DMS114 treated with DMSO at 0.1 percent for 48 hours (cell line): ENCODE measurements around the gene BICDL2.

Experiments
- DNase-seq: peaks from one replicate; lab custom pipeline; 2025; ENCODE audit not compliant: unreplicated experiment; lab: John Stamatoyannopoulos, UW

BICDL2 gene

DNA sequence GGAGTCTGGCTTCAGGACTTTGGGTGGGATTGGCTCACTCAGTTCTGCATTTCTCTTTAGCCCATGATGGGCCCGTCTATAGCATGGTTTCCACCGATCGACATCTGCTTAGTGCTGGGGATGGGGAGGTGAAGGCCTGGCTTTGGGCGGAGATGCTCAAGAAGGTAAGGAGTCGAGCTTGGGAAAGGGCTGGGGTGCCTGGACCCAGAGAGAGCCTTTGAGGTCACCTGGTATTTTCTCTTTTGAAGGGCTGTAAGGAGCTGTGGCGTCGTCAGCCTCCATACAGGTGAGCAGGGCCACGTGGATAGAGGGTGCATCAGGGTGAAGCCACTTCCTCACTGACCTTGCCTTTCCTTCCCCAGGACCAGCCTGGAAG is 10.8 kb downstream of the BICDL2 start:
- no peak for DNase-seq

DNA sequence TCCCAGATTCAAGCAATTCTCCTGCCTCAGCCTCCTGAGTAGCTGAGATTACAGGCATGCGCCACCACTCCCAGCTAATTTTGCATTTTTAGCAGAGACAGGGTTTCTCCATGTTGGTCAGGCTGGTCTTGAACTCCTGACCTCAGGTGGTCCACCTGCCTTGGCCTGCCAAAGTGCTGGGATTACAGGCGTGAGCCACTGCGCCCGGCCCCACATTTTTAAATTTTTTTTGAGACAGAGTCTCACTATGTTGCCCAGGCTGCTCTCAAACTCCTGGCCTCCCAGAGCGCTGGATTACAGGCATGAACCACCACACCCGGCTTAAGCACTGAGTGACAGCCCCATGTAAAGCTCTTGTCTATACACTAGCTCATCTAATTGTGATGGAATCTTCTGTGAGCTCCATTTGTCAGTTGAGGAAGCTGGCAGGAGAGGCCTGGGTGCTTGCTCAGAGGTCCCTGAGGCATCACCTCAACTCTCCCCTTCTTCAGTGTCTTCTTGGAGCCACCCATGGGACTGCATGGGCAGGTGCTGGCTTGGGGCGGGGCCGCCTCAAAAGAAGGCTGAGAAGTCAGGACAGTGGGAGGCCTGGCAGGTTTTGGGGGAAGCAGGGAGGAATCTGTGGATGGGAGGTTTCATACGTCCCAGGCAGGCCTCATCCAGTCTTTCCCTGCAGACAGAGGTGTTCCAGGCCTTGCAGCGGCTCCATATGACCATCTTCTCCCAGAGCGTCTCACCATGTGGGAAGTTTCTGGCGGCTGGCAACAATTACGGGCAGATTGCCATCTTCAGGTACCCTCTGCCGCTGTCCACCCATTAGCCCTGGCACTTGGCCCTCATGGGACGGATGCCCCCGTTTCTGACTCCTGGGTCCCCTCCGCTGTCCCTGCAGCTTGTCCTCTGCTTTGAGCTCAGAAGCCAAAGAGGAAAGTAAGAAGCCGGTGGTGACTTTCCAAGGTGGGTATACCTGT is 11.4 kb downstream of the BICDL2 start:
- DNase-seq, result no peak

DNA sequence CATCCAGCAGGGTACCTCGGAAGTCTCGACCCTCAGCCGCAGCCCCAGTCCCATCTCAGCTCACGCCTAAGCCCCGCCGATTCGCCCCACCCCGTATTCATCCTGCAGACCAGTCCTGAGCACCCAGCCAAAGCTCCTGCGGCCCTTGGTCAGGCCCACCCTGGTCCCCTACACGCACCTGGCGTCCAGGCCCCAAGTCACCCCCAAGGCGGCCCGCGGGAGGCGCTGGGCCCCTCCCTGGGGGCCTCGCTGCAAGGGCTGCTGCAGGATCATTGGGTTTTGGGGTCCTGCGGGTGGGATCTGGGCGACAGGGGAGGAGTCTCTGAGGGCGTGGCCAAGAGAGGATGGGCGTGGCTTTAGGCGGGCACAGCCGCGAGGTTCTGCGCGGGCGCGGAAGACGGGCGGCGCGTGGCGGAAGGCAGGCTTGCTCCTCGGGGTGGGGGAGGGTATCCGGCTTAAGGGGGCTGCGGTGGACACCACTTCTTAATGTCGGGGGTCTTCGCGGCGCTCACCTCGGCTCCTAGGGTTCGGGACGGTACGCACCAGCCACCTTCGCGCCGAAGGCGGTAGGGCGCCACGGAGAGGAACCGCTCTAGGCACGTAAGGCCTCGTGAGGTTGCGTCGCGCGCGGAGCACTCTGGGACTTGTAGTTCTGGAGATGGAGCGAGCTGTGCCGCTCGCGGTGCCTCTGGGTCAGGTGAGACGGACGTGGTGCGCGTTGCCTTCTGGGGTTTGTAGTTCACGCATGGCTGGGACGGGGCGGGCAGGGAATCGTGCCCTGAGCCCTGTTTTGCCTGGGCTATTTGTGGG is 12.9 kb downstream of the BICDL2 start, which contains the start of the genes HCFC1R1 and THOC6:
Gene HCFC1R1 (minus strand): TSS at position 274 of the 810 bp plus-strand sequence. CDS start 1 bp downstream, at position 273.
Gene THOC6 (plus strand): TSS at position 367 of the 810 bp plus-strand sequence. CDS start 292 bp downstream, at position 659.
- peak; percentile 92 for DNase-seq

DNA sequence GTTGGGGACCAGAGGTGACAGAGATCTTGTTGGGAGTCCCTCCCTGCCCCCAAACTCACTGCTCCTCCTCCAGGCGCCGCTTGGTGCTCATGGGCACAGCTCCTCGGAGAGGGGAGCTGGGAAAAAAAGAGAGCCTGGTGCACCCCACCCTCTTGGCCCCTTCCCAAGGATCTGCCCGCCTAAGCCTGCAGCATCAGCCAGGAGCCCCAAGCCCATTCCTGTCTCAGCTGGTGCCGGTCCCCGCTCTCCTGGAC is 13.4 kb downstream of the BICDL2 start:
- DNase-seq, result peak; percentile 40

DNA sequence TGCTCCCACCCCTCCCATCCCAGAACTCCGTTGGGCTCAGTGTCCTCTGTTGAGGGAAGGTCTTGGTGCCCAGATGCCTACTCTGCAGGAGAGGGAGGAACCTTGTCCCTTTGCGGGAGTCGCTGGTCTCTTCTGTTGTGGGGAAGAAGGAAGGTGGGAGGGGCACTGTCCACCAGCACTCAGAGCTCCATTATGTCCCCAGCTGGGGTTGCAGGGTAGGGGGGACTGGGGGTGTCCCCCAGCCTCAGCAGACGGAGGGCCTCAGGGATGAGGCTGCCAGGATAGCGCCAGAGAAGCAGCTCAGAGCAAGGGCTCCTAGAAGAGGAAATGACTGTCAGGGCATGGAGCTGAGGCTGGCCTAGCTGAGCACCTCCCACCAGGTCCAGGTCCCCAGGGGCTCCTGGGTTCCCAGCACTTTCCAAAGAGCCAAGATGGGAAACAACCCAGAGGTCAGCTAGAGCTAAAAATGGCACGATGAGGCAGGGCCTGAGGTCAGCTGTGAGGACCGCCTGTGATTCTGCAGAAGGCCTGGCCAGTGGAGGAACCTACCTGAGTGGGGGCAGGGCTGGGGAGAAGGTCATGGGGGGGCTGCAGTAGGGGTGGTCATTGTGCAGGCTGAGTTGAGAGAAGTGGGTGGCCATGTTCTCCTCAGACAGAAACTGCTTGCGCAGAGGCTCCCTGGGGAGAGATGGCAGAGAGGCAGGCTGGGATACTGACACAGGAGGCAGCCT is 13.9 kb downstream of the BICDL2 start:
- DNase-seq, result no peak

DNA sequence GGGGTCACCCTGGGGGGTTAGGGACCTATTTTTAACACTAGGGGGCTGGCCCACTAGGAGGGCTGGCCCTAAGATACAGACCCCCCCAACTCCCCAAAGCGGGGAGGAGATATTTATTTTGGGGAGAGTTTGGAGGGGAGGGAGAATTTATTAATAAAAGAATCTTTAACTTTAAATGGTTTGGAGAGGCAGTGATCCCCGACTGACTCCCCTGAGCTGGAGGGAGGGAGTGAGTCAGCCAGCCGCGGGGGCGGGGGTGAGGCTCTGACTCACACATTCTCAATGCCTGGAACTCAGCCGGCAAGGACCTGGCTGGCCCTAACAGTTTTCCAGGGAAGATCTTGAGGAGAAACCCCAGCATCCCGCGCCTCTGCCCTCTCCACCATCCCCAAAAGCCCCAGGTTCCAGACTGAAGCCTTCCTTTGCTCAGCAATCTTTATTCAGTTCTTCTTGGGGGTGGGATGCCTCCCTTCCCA is 14.5 kb downstream of the BICDL2 start:
- DNase-seq, result peak; percentile 13

DNA sequence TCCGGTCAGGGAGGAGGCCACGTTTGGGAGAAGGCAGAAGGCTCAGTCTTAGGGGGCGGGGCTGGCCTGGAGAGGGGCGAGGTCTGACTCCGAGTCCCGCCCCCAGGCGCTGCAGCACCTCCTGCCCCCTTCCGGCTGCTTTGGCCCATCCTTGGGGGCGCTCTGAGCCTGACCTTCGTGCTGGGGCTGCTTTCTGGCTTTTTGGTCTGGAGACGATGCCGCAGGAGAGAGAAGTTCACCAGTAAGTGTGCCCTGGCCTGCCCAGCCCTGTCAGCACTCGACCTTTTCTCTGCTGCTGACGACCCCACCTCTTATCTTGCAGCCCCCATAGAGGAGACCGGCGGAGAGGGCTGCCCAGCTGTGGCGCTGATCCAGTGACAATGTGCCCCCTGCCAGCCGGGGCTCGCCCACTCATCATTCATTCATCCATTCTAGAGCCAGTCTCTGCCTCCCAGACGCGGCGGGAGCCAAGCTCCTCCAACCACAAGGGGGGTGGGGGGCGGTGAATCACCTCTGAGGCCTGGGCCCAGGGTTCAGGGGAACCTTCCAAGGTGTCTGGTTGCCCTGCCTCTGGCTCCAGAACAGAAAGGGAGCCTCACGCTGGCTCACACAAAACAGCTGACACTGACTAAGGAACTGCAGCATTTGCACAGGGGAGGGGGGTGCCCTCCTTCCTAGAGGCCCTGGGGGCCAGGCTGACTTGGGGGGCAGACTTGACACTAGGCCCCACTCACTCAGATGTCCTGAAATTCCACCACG is 15.1 kb downstream of the BICDL2 start:
- peak; percentile 68 for DNase-seq

DNA sequence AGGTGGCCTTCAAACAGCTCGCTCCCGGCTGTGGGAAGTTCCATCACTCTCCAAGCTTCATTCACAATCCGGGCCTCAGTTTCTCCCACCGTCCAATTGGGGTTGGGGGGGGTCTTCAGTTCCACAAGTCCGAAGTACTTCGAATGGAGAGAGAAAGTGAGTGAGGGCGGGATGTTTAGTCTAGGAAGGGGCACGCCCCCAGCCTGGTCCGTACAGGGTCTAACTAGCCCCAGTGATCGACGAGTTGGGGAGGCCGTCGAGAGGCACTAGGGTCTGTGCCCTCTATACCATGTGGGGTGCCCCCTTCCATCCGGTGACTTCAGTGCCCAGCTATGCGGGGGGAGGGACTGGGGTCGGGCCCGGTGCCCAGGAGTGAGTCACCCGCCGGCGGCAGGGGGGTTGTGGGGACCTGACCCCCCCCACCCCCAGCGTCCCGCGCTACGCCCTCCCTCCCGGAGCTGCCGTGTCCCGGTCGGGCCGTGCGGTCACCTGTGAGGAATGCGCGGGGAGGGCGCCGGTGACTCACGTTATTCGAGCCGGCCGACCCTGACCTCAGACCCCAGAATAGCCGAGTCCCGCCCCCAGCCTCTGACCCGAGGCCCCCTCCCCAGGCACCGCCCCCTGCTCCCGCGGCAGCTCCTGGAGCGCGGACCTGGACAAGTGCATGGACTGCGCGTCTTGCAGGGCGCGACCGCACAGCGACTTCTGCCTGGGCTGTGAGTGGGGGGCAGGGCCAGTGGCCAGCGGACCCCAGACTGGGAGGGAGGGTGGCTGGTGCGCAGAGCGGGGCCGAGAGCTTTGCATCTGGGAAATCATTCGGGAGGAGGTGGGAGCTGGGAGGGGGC is 15.9 kb downstream of the BICDL2 start:
- peak; percentile 22 for DNase-seq

DNA sequence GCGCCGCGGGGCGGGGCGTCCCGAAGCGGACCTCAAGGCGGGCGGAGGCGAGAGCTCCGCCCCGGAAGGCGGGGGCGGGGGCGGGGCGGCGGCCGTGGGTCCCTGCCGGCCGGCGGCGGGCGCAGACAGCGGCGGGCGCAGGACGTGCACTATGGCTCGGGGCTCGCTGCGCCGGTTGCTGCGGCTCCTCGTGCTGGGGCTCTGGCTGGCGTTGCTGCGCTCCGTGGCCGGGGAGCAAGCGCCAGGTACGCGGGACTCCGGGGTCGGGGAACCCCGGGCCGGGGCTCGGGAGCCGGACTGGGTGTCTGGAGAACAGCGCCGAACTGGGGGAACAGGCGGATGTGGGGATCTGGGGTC is 16.5 kb downstream of the BICDL2 start, which contains the start of gene TNFRSF12A:
Gene TNFRSF12A (plus strand): TSS at position 122 of the 357 bp plus-strand sequence. CDS start 30 bp downstream, at position 152.
- DNase-seq, result peak; percentile 37

DNA sequence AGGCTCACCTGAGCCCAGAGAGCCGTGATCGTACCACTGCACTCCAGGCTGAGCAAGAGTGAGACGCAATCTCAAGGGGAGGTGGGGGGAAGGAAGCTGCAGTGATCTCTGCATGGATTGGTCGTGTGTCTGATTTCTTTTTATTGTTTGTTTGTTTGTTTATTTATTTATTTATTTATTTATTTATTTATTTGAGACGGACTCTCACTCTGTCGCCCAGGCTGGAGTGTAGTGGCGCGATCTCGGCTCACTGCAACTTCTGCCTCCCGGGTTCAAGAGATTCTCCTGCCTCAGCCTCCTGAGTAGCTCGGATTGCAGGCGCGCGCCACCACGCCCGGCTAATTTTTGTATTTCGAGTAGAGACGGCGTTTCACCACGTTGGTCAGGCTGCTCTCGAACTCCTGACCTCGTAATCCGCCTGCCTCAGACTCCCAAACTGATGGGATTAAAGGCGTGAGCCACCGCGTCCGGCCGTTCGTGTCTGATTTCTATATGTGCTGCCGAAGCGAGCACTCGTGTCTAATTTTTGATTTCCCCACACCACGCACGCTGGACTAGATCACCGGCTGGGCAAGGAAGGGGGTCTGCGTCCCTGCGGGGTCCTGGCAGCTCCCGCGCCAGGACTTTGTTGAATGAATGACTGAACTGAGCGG is 17.0 kb downstream of the BICDL2 start:
- no peak for DNase-seq

DNA sequence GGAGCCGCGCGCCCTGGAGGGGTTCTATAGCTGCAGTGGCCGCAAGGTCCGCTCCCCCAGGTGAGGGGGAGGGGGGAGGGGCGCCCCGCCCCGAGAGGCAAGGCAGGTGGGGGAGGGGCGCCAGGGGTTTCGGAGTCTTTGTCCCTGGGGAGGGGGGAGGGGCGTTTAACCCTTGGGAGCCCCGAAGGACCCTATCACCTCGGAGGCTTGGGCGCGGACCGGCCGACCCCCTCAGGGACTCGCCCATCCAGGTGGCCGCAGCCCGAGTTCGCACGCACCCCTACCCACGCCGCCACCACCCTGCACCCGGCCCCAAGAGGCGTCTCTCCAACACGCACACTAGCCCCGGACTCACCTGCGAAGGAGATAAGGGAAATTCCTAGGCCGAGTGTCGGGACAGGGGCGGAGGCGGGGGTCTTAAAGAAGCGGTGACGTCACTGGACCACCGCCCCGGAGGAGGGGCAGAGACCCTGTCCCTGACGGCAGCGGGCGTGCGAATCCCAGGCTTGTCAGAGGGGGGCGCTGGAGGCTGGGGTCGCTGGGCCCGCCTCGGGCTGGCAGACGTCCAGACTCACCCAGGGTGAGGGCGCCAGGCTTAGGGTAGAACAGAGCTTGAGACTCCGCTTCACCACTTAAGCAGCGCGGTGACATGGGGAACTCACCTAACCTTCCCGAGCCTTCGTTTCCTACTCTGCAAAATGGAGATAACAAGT is 18.8 kb downstream of the BICDL2 start, which contains the start of gene CLDN6:
Gene CLDN6 (minus strand): TSS at position 390 of the 713 bp plus-strand sequence. CDS start 2,162 bp downstream, outside the sequence.
- no peak for DNase-seq

DNA sequence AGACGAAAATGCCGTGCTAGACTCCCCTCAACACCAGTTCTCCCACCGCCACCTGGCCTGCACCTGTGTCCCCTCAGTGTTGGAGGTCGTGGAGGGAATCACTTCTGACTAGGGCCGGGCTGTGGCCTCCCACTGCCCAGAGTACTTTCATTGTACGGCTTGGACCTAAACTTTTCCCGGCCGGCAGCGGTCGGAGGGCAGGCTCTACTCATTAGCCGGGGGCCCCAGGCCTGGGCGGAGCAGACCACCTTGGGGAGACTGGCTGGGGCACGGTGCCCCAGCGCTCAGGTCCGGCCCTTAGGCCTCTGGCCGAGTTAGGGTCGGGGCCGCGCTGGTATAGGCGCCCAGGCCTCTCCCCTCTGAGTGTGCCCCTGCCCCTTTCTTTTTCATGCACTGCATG is 19.4 kb downstream of the BICDL2 start:
- DNase-seq, result no peak

DNA sequence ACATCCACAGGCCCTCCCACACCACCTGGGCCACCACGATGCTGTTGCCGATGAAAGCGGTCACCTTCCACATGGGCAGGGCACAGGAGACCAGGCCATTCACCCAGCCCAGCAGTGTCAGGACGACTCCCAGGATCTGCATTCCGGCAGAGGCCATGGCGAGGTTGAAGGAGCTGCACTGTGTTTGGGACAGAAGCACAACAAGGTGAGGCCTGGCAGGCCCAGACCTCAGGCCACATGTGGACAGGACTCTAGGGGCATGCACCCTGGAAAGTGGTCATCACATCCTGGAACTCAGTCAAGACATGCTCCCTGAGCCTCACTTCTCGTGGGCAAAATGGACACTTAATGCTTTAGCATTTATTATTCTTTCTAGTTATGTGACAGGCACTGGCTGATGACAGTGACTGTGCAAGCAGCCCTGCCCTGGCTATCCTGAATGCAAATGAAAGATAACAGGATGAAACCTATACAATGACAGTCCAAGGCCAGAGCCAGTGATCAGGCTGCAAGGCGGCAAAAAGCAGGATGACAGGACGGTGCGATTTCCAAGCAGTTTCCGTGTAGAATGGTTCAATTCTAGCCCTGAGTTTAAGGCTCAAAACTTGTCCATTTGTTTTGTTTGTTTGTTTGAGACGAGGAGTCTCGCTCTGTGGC is 20.8 kb downstream of the BICDL2 start:
- no peak for DNase-seq

DNA sequence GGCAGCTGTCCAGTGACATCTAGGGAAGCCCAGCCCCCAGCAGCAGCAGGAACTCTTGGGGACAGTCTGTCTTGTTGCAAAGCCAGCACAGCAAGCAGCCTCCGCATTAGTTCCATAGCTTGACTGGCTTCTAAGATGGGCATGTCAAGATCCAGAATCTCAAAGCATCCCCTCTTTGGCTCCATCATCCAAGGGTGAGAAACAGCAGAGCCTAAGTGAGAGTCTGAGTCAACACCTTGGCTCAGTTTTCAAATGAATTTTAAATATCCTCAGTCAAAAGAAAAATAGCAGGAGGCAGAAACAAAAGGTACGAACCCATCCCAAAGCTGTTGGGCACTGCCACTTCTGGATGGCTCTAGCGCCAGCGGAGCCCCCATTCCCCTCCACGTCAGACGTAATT is 21.8 kb downstream of the BICDL2 start:
- DNase-seq, result no peak

DNA sequence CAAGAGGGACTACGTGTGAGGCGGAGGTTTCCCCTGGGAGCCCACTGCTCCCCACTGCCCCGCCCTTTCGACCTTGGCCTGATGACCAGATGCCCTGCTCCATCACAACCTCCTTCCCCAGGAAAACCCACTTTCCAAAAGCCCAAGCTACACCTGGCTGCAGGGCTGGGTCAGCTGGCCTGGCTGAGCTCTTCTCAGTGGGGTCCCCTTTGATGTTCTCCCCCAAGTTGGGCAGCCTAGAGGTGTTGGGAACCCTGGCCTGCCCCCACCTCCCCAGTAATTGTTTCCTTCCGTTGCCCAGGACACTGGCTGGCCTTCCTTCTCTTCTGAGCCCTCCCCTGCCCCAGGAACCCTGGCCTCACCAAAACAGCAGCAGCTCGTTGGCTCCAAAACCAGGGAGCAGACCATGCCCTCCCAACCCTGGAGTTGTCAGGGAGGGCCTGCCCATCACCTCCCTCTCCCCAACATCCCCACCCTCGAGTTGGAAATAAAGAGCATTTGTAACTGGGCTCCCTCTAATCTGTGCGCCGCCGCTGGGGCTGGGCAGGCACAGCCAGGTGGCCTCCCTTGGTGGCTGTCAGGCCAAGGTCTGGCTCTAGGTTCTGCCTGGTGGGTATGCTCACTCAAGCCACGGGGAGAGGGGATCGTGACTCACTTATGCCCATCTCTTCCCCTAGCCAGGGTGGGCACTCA is 22.6 kb downstream of the BICDL2 start:
- DNase-seq, result no peak

DNA sequence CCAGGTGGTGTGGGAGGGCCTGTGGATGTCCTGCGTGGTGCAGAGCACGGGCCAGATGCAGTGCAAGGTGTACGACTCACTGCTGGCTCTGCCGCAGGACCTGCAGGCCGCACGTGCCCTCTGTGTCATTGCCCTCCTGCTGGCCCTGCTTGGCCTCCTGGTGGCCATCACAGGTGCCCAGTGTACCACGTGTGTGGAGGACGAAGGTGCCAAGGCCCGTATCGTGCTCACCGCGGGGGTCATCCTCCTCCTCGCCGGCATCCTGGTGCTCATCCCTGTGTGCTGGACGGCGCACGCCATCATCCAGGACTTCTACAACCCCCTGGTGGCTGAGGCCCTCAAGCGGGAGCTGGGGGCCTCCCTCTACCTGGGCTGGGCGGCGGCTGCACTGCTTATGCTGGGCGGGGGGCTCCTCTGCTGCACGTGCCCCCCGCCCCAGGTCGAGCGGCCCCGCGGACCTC is 23.2 kb downstream of the BICDL2 start:
- no peak for DNase-seq

DNA sequence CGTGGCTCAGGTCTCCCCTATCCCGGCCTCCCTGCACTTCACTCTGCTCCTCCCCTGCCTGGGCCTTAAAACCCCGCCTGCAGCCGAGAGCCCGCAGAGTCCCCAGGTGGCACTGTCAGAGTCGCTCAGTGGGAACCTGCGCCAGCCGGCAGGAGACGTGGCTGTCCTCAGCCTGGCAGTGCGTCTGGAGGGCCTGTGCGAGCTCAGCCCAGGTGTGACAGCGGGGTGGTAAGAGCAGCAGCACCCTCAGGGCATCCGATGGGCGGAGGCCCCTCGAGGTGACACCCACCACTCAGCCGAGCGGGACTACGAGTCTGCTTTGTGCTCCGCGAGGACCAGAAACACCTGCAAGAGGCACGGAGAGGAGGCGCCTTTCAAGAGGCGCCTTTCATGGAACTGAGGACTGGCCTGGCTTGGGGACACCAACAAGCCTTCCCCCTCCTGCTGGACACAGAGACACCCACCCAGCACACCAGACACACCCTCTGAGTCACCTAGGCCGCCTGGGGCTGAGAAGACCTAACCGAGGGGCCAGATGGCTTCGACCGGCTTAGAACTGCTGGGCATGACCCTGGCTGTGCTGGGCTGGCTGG is 23.8 kb downstream of the BICDL2 start, which contains the start of gene CLDN9:
Gene CLDN9 (plus strand): TSS at position 96 of the 593 bp plus-strand sequence. CDS start 440 bp downstream, at position 536.
- no peak for DNase-seq
